MM.1S (cell line): ENCODE data around the gene ZNF774.

Experiments used
- EZH2 ChIP-seq: fragments of 300-600 bp; sonication (generic); optimal IDR thresholded peaks from 2 replicates; pipeline ENCODE3; 2017; ENCODE audit warnings: low read depth, mild to moderate bottlenecking, antibody characterized with exemption, low read length, mixed read lengths
- TF ChIP-seq, protein P1 (sequence below): fragments of 300-600 bp; sonication (generic); IDR thresholded peaks from 2 replicates; pipeline ENCODE4 v1.5.1; 2016; ENCODE audit warnings: antibody characterized with exemption, low read length, mixed read lengths

GRCh38 chr15:90322538-90322937, 29.5 kb upstream of the ZNF774 start:
- TF ChIP-seq, protein P1, sequence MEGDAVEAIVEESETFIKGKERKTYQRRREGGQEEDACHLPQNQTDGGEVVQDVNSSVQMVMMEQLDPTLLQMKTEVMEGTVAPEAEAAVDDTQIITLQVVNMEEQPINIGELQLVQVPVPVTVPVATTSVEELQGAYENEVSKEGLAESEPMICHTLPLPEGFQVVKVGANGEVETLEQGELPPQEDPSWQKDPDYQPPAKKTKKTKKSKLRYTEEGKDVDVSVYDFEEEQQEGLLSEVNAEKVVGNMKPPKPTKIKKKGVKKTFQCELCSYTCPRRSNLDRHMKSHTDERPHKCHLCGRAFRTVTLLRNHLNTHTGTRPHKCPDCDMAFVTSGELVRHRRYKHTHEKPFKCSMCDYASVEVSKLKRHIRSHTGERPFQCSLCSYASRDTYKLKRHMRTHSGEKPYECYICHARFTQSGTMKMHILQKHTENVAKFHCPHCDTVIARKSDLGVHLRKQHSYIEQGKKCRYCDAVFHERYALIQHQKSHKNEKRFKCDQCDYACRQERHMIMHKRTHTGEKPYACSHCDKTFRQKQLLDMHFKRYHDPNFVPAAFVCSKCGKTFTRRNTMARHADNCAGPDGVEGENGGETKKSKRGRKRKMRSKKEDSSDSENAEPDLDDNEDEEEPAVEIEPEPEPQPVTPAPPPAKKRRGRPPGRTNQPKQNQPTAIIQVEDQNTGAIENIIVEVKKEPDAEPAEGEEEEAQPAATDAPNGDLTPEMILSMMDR: no peak
- no peak for TF ChIP-seq EZH2
